ENCODE results near the gene ABR. TPM values are rescaled to one million over a fixed set of nuclear protein-coding genes. Genes with fewer than 3 reads are reported as not detected.

ABR gene
- total and polyA plus RNA-seq, 4 donors: 2.7 to 12.9 (median 6.8) TPM

- TF ChIP-seq JUND (IDR thresholded peaks at IDR 0.05): no peak
- TF ChIP-seq ZBTB33 (IDR thresholded peaks at IDR 0.05): no peak
- TF ChIP-seq NR2F2 (IDR thresholded peaks at IDR 0.05): no peak
- no peak for TF ChIP-seq RXRA (IDR thresholded peaks at IDR 0.05)
- no peak for TF ChIP-seq HNF4G (IDR thresholded peaks at IDR 0.05)
- no peak for TF ChIP-seq YY1 (IDR thresholded peaks at IDR 0.05)
- no peak for TF ChIP-seq RAD21 (IDR thresholded peaks at IDR 0.05)
- no peak for TF ChIP-seq GABPA (IDR thresholded peaks at IDR 0.05 in 1 of 2, conservative IDR thresholded peaks at IDR 0.05 in 1 of 2)
- TF ChIP-seq MAX (IDR thresholded peaks at IDR 0.05): no peak
- no peak for TF ChIP-seq ATF3 (IDR thresholded peaks at IDR 0.05)
- no peak for TF ChIP-seq EGR1 (IDR thresholded peaks at IDR 0.05; ENCODE audit: low read depth in 2 of 2)
- TF ChIP-seq FOXA2 (IDR thresholded peaks at IDR 0.05): no peak
- TF ChIP-seq REST (IDR thresholded peaks at IDR 0.05): no peak
- TF ChIP-seq HNF4A (conservative IDR thresholded peaks at IDR 0.05): no peak
- no peak for TF ChIP-seq TAF1 (conservative IDR thresholded peaks at IDR 0.05)
- no peak for TF ChIP-seq SP1 (IDR thresholded peaks at IDR 0.05)
- TF ChIP-seq CTCF (IDR thresholded peaks at IDR 0.05; ENCODE audit: low read depth, low read length, missing input control): no peak
- no peak for TF ChIP-seq FOXA1 (IDR thresholded peaks at IDR 0.05)
- no peak for DNase-seq (ENCODE audit: low spot score)
These were observed 145.1 kb downstream of the ABR start for GRCh38 chr17:1034652-1035210.

More at GRCh38 chr17:1034652-1035210, 145.1 kb downstream of the ABR start:
- Histone ChIP-seq H3K9me3 (ENCODE audit: control insufficient read depth in 4 of 4, low read length in 3 of 4) (no peaks in the 10 kb centered on the region), H3K4me1 (ENCODE audit: control insufficient read depth in 4 of 4, insufficient read depth in 4 of 4, low read length in 3 of 4) (peaks cover 0 to 2% (median 0%) of the 10 kb centered on the region in 4 donors), H3K4me3 (ENCODE audit: low read depth in 1 of 3, low read length in 3 of 3) (no peak overlapping the region), H3K27me3 (ENCODE audit: control insufficient read depth in 4 of 4, insufficient read depth in 4 of 4, low read length in 3 of 4) (no peaks in the 10 kb centered on the region), H3K27ac (ENCODE audit: low read depth in 1 of 2, low read length in 2 of 2) (no peak overlapping the region), H3K36me3 (ENCODE audit: control insufficient read depth in 4 of 4, insufficient read depth in 3 of 4, low read depth in 1 of 4, low read length in 3 of 4) (no peaks in the 10 kb centered on the region), H3K9ac (ENCODE audit: low read depth in 1 of 2, low read length in 2 of 2) (no peak overlapping the region)
- 78% methylated on average over 20 of the region's 20 CpGs for WGBS

Data from liver (tissue), 9 donors.